Body of pancreas (tissue), 4 donors: Measurements from ENCODE around the gene TUSC1. TPM values are rescaled to one million over a fixed set of nuclear protein-coding genes. Genes with fewer than 3 reads are reported as not detected.
"Not testable (repeated sequence)": the region's sequence is repeated elsewhere in the genome, so short reads cannot be mapped to it uniquely, and the experiment has no call there.

Experiments
- ATAC-seq: fragments of 150-250 bp; one replicate; pipeline ENCODE4 v1.9.1; 2016
- DNase-seq, 4 donors: peaks; one replicate each; pipeline ENCODE4 v3.0.0-alpha.2; 2019
- H3K27ac ChIP-seq, 4 donors: fragments of 200-600 bp; sonication (generic); 1 replicate in 3 of 4; 2 replicates in 1 of 4; pipeline versions ENCODE4 v1.5.1 to v1.6.1; 2016 to 2019; ENCODE audit warnings: mild to moderate bottlenecking in 1 of 4, mixed read lengths in 1 of 4, moderate library complexity in 1 of 4
- H3K27me3 ChIP-seq, 2 donors: fragments of 200-600 bp; sonication (generic); one replicate each; pipeline ENCODE4 v1.6.0; 2016; ENCODE audit warnings: mild to moderate bottlenecking in 1 of 2
- H3K36me3 ChIP-seq, 2 donors: fragments of 200-600 bp; sonication (generic); replicated peaks in 1 of 2; 2 replicates each; pipeline ENCODE4 v1.5.1; 2016; ENCODE audit warnings: low read depth in 2 of 2; ENCODE audit not compliant: insufficient read depth in 1 of 2
- H3K4me1 ChIP-seq: fragments of 200-600 bp; sonication (generic); one replicate; pipeline ENCODE4 v1.6.0; 2016
- H3K4me3 ChIP-seq, 2 donors: fragments of 200-600 bp; sonication (generic); 1 replicate in 1 of 2; 2 replicates in 1 of 2; pipeline ENCODE4 v1.5.1; 2016 to 2019
- H3K9me3 ChIP-seq, 3 donors: fragments of 200-600 bp; sonication (generic); 1 replicate in 2 of 3; 2 replicates in 1 of 3; pipeline ENCODE4 v1.5.1; 2016
- CTCF ChIP-seq, 7 experiments: fragments of 450-650 bp in 4 of 7; fragments of 200-600 bp in 3 of 7; sonication (generic) in 3 of 7; IDR thresholded peaks; one replicate each; pipeline ENCODE4 v1.5.1; 2016 to 2019; ENCODE audit warnings: antibody characterized with exemption in 7 of 7
- POLR2A ChIP-seq, 3 donors: fragments of 450-650 bp; IDR thresholded peaks; one replicate each; pipeline ENCODE4 v1.6.1; 2016; ENCODE audit warnings: antibody characterized with exemption in 3 of 3, mild to moderate bottlenecking in 2 of 3
- whole genome bisulfite sequencing, 2 donors: methylation state at CpG; one replicate each; pipeline ENCODE4 v1.1.5; 2017; 5-methylcytosine and 5-hydroxymethylcytosine counted together
- intact Hi-C: fragments of 100-400 bp; cut with DNase I; formaldehyde crosslinking; loops from one replicate; pipeline ENCODE4 v1.15.1; 2023
- total RNA-seq, 2 donors: library from RNA; depleted of rRNA; stranded (reverse); fragments of >200 nt; gene quantifications; one replicate each; pipeline ENCODE4 v1.1.0, GENCODE V29; 2016

Gene TUSC1
- total RNA-seq, 2 donors from 2014 or later, result 14.3 to 24.4 TPM

- Histone ChIP-seq H3K27ac (no peak overlapping the region), H3K9me3 (no peaks in the 10 kb centered on the region), H3K27me3 (no peaks in the 10 kb centered on the region), H3K4me1 (no peaks in the 10 kb centered on the region), H3K4me3 (no peak overlapping the region), H3K36me3 (no peaks in the 10 kb centered on the region)
- TF ChIP-seq CTCF (IDR thresholded peaks at IDR 0.05) (no peak), POLR2A (IDR thresholded peaks at IDR 0.05) (no peak)
- intact Hi-C loops, result no loop called here
- DNase-seq (no peak), ATAC-seq (no peak)
These were observed 31.7 kb upstream of the TUSC1 start for GRCh38 chr9:25709941-25710340.

GRCh38 chr9:25704800-25705199 is 26.6 kb upstream of the TUSC1 start:
- no peak for ATAC-seq
- H3K27me3 ChIP-seq, result no peaks in the 10 kb centered on the region
- 72 to 73% methylated on average over 4 of the region's 4 CpGs for WGBS, 2 donors

GRCh38 chr9:25703701-25704357 is 25.6 kb upstream of the TUSC1 start:
- no peak overlapping the region for H3K27ac ChIP-seq
- H3K4me3 ChIP-seq, result no peak overlapping the region
- WGBS, 2 donors, result 71 to 89% methylated on average over 2 of the region's 2 CpGs
- no peaks in the 10 kb centered on the region for H3K36me3 ChIP-seq
- TF ChIP-seq POLR2A (IDR thresholded peaks at IDR 0.05), result no peak
- no peak for TF ChIP-seq CTCF (IDR thresholded peaks at IDR 0.05)
- H3K4me1 ChIP-seq, result no peaks in the 10 kb centered on the region
- intact Hi-C loops, result no loop called here
- no peaks in the 10 kb centered on the region for H3K27me3 ChIP-seq
- no peak for DNase-seq
- no peaks in the 10 kb centered on the region for H3K9me3 ChIP-seq
- ATAC-seq, result no peak

More at GRCh38 chr9:25704800-25705199, 26.6 kb upstream of the TUSC1 start:
- intact Hi-C loops, result no loop called here
- no peak overlapping the region for H3K4me3 ChIP-seq
- H3K36me3 ChIP-seq, result no peaks in the 10 kb centered on the region
- H3K4me1 ChIP-seq, result no peaks in the 10 kb centered on the region
- no peak overlapping the region for H3K27ac ChIP-seq
- TF ChIP-seq POLR2A (IDR thresholded peaks at IDR 0.05) (no peak), CTCF (IDR thresholded peaks at IDR 0.05) (no peak)
- no peak for DNase-seq
- no peaks in the 10 kb centered on the region for H3K9me3 ChIP-seq

- DNase-seq (no peak), ATAC-seq (no peak)
- Histone ChIP-seq H3K36me3 (no peaks in the 10 kb centered on the region), H3K27me3 (no peaks in the 10 kb centered on the region), H3K9me3 (no peaks in the 10 kb centered on the region), H3K4me3 (no peak overlapping the region), H3K4me1 (no peaks in the 10 kb centered on the region), H3K27ac (no peak overlapping the region)
- 75 to 84% methylated on average over 3 of the region's 3 CpGs for WGBS, 2 donors
- TF ChIP-seq CTCF (IDR thresholded peaks at IDR 0.05) (no peak), POLR2A (IDR thresholded peaks at IDR 0.05) (no peak)
- intact Hi-C loops, result no loop called here
These were observed 24.3 kb upstream of the TUSC1 start for GRCh38 chr9:25702536-25702935.

- H3K27ac ChIP-seq, DNase-seq, H3K4me1 ChIP-seq, H3K36me3 ChIP-seq, H3K4me3 ChIP-seq, intact Hi-C loops, ATAC-seq, H3K9me3 ChIP-seq, H3K27me3 ChIP-seq: not testable (repeated sequence)
- 30 to 43% methylated on average over 3 of the region's 3 CpGs for WGBS, 2 donors
These were observed 22.7 kb upstream of the TUSC1 start for GRCh38 chr9:25700899-25701298.
